Ovary (tissue), 3 donors: ENCODE results near the gene CREB3L4.

Source experiments
- EP300 ChIP-seq: sonication (generic); formaldehyde crosslinking; IDR thresholded peaks from one replicate; pipeline ENCODE4 v1.6.1; 2017; ENCODE audit warnings: antibody characterized with exemption
- POLR2A ChIP-seq: fragments of 450-650 bp; IDR thresholded peaks from one replicate; pipeline ENCODE4 v1.6.1; 2017; ENCODE audit warnings: antibody characterized with exemption, mild to moderate bottlenecking, moderate library complexity
- TF ChIP-seq, protein P1 (sequence below), 3 donors: fragments of 450-650 bp in 2 of 3; fragments of 200-600 bp in 1 of 3; IDR thresholded peaks; one replicate each; pipeline versions ENCODE4 v1.5.1 to v1.8.0; 2016 to 2022; ENCODE audit warnings: antibody characterized with exemption in 3 of 3, mild to moderate bottlenecking in 1 of 3
- donor health status: DM: no; HTN: no; CAD: no.

DNA sequence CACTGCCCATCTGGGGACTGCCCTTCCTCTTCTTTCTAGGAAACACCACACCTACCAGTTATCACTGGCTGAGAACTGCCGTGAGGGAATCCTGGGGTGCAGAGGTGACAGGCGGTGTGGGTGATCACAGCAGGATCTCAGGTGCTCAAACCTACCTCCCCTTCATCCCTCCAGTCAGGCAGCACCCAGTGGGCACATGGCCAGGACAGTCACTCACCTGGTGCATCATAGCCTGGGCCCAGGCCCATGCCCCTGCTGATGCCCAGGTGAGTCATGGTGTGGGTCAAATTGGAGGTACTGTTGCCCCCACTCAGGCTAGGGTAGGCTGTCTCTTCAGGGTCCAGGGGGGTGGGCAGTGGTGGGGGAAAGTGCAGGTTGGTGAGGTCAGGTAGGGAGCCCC is 15.9 kb upstream of the CREB3L4 start:
- TF ChIP-seq POLR2A (no peak), EP300 (no peak)
- TF ChIP-seq, protein P1, sequence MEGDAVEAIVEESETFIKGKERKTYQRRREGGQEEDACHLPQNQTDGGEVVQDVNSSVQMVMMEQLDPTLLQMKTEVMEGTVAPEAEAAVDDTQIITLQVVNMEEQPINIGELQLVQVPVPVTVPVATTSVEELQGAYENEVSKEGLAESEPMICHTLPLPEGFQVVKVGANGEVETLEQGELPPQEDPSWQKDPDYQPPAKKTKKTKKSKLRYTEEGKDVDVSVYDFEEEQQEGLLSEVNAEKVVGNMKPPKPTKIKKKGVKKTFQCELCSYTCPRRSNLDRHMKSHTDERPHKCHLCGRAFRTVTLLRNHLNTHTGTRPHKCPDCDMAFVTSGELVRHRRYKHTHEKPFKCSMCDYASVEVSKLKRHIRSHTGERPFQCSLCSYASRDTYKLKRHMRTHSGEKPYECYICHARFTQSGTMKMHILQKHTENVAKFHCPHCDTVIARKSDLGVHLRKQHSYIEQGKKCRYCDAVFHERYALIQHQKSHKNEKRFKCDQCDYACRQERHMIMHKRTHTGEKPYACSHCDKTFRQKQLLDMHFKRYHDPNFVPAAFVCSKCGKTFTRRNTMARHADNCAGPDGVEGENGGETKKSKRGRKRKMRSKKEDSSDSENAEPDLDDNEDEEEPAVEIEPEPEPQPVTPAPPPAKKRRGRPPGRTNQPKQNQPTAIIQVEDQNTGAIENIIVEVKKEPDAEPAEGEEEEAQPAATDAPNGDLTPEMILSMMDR (IDR thresholded peaks at IDR 0.05), result no peak
